ENCODE measurements around the gene SERTAD3. TPM values are rescaled to one million over a fixed set of nuclear protein-coding genes. Genes with fewer than 3 reads are reported as not detected.

The SERTAD3 gene
- total RNA-seq, 4 donors from 2014 or later, result 22.1 to 30.2 (median 26.4) TPM

DNA sequence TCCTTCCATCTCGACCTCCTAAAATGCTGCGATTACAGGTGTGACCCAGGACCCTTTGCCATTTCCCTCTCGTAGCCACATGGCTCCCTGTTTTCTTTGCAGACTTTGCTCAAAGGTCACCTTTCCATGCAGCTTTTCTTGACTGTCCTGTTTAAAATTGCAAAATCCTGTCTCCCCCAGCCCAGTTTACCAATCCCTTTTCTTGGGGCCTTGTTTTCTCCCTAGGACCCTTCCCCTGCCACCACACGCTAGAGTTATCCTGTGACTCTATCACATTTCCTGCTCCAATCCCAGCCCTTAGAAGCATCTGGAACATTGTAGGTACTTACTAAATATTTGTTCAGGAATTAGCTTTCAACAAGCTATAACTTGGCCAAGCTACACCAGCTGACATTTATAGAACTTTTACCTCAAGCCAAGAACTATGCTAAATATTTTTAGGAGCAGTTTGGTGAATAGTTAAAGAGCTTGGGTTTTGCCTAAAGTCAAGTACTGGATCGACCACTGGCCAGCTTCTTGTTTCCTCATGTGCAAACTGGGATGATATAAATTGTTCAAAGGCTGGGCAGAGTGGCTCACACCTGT, 9.1 kb upstream of the SERTAD3 start:
- Histone ChIP-seq H3K27me3 (no peaks in the 10 kb centered on the region), H3K36me3 (peaks cover 0 to 82% of the 10 kb centered on the region in 2 donors), H3K9me3 (no peaks in the 10 kb centered on the region), H3K4me3 (no peak overlapping the region), H3K4me1 (no peaks in the 10 kb centered on the region), H3K27ac (no peak overlapping the region)
- TF ChIP-seq CTCF (IDR thresholded peaks at IDR 0.05) (no peak), POLR2A (IDR thresholded peaks at IDR 0.05) (no peak), POLR2AphosphoS5 (IDR thresholded peaks at IDR 0.05) (no peak), EP300 (IDR thresholded peaks at IDR 0.05) (no peak)
- 73 to 83% methylated on average over 5 of the region's 5 CpGs for WGBS, 2 donors (ENCODE audit: low coverage in 1 of 2)
- no peak for ATAC-seq

- no peaks in the 10 kb centered on the region for H3K27me3 ChIP-seq
- no peaks in the 10 kb centered on the region for H3K9me3 ChIP-seq
- TF ChIP-seq POLR2AphosphoS5 (IDR thresholded peaks at IDR 0.05) (no peak), POLR2A (IDR thresholded peaks at IDR 0.05) (no peak), EP300 (IDR thresholded peaks at IDR 0.05) (no peak), CTCF (IDR thresholded peaks at IDR 0.05) (no peak)
- H3K36me3 ChIP-seq, result peaks cover 0 to 82% of the 10 kb centered on the region in 2 donors
- ATAC-seq, result no peak
- H3K4me1 ChIP-seq, result no peaks in the 10 kb centered on the region
- 39 to 67% methylated on average over 3 to 5 of the region's 5 CpGs for WGBS, 2 donors (ENCODE audit: low coverage in 1 of 2)
- H3K27ac ChIP-seq, result no peak overlapping the region
- H3K4me3 ChIP-seq, result no peak overlapping the region
Measured at GRCh38 chr19:40452016-40452415, 7.9 kb upstream of the SERTAD3 start.

DNA sequence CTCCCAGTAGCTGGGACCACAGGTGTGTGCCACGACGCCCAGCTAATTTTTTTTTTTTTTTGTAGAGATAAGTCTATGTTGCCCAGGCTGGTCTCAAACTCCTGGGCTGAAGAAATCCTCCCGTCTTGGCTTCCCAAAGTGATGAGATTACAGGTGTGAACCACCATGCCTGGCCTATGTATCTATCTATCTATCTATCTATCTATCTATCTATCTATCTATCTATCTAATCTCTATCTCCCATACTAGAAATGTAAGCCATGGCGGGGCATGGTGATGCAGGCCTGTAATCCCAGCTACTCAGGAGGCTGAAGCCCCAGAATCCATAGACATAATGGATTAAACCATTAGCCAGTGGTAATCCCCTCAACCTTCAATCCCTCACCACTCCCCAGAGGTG, 6.5 kb upstream of the SERTAD3 start:
- H3K9me3 ChIP-seq, result no peaks in the 10 kb centered on the region
- no peak overlapping the region for H3K4me3 ChIP-seq
- H3K4me1 ChIP-seq, result peaks cover 0 to 2% (median 0%) of the 10 kb centered on the region in 3 donors
- no peak overlapping the region for H3K27ac ChIP-seq
- 92 to 100% methylated on average over 3 to 4 of the region's 4 CpGs for WGBS, 2 donors (ENCODE audit: low coverage in 1 of 2)
- H3K36me3 ChIP-seq, result peaks cover 0 to 76% of the 10 kb centered on the region in 2 donors
- H3K27me3 ChIP-seq, result no peaks in the 10 kb centered on the region
- TF ChIP-seq POLR2A (IDR thresholded peaks at IDR 0.05) (no peak), EP300 (IDR thresholded peaks at IDR 0.05) (no peak), CTCF (IDR thresholded peaks at IDR 0.05) (no peak), POLR2AphosphoS5 (IDR thresholded peaks at IDR 0.05) (no peak)
- ATAC-seq, result no peak

GRCh38 chr19:40449506-40449905, 5.4 kb upstream of the SERTAD3 start:
- WGBS, 2 donors (ENCODE audit: low coverage in 1 of 2), result 90 to 92% methylated on average over 4 of the region's 4 CpGs
- peaks cover 0 to 65% of the 10 kb centered on the region in 2 donors for H3K36me3 ChIP-seq

More at GRCh38 chr19:40449506-40449905, 5.4 kb upstream of the SERTAD3 start:
- Histone ChIP-seq H3K4me3 (no peak overlapping the region), H3K27ac (no peak overlapping the region), H3K27me3 (no peaks in the 10 kb centered on the region), H3K4me1 (peaks cover 0 to 11% (median 0%) of the 10 kb centered on the region in 3 donors), H3K9me3 (no peaks in the 10 kb centered on the region)
- no peak for ATAC-seq
- no peak for TF ChIP-seq CTCF (IDR thresholded peaks at IDR 0.05)
